Neuron (in vitro differentiated cells): ENCODE measurements around the gene HPGDS.

Experiments used
- H2AFZ ChIP-seq: one replicate; pipeline ENCODE4 v1.6.1; 2013; ENCODE audit warnings: low read depth, mild to moderate bottlenecking, inconsistent platforms, low read length, moderate library complexity
- H3K27me3 ChIP-seq: one replicate; pipeline ENCODE4 v1.6.1; 2013; ENCODE audit warnings: low read length; ENCODE audit not compliant: insufficient read depth
- H3K36me3 ChIP-seq: one replicate; pipeline ENCODE4 v1.6.1; 2013; ENCODE audit warnings: low read length; ENCODE audit not compliant: insufficient read depth
- H3K4me1 ChIP-seq: one replicate; pipeline ENCODE4 v1.6.1; 2013; ENCODE audit warnings: low read length; ENCODE audit not compliant: insufficient read depth
- H3K4me3 ChIP-seq: 2 replicates; pipeline ENCODE4 v1.5.1; 2013; ENCODE audit warnings: mild to moderate bottlenecking, low read length, moderate library complexity
- H3K9me3 ChIP-seq: one replicate; pipeline ENCODE4 v1.6.1; 2013; ENCODE audit warnings: low read length

Gene HPGDS

DNA sequence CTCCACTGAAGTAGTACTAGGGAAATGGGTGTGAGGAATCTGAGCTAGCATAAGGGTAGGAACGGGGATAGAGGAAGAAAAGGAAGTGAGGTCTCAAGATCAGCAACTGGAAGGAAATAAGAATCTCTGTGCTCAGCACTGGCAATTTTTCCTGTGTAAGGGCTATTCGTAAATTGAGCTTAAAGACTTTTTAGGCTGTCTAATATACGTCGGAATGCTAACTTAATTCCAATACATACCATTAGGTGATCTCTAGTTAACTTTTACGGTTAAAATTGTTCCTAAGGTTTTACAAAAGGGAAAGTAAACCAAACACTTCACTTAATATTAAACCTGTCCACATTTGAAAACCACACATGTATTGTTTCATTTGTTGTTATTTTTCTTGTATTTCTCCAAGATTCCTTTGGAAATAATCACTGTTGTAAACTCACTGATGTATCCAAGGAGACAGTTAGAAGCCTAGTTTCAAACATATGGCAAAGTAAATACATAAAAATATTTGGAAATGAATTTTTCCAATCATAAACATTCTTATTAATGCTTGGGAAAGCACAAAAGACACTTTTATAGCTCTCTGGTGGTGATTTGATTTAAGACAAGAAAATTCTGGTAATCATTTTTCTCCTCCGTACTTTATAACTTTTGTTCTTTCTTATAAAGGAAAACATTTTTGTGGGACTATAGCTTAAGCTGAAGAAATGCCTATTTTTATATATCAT, 28.1 kb upstream of the HPGDS start:
- H3K4me1 ChIP-seq = no peaks in the 10 kb centered on the region
- no peak overlapping the region for H2AFZ ChIP-seq
- no peaks in the 10 kb centered on the region for H3K9me3 ChIP-seq
- H3K4me3 ChIP-seq = no peak overlapping the region
- no peaks in the 10 kb centered on the region for H3K36me3 ChIP-seq
- peaks cover 5% of the 10 kb centered on the region for H3K27me3 ChIP-seq

DNA sequence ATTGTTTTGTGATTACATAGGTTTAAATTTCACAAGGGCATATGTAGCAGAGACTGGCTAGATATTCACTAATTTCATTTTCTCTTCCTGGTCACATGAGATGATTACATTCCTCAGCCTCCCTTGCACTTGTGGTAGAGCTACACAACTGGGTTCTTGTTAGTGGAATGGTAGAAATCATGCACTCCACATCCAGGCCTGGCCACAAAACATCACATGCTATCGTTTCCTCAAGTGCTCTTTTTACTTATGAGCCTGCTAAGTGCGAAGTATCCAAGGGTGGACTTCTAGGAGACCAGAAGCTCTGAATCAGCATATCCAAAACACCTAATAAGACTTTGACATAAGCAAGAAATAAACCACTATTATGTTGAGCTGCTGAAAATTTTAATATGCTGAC, 26.4 kb upstream of the HPGDS start:
- Histone ChIP-seq H3K9me3 (no peaks in the 10 kb centered on the region), H3K4me3 (no peak overlapping the region), H2AFZ (no peak overlapping the region), H3K4me1 (no peaks in the 10 kb centered on the region), H3K27me3 (peaks cover 5% of the 10 kb centered on the region), H3K36me3 (no peaks in the 10 kb centered on the region)

DNA sequence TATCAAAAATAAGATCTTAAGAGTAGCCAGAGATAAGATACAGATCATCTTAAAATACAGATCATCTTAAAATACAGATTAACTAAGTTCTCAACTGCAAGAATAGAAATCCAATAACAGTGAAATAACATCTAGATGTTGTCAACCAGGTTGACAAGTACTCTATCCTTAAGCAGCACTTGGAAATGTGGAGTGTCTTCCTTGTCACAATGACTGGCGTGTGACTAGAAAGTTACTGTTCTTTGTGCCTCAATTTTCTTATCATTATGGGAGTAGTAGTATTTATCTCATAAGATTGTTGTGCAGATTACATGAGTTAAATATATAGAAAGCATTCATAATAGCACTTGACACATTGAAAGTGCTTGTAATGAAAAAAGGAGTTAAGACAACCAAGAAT, 25.8 kb upstream of the HPGDS start:
- no peak overlapping the region for H2AFZ ChIP-seq

DNA sequence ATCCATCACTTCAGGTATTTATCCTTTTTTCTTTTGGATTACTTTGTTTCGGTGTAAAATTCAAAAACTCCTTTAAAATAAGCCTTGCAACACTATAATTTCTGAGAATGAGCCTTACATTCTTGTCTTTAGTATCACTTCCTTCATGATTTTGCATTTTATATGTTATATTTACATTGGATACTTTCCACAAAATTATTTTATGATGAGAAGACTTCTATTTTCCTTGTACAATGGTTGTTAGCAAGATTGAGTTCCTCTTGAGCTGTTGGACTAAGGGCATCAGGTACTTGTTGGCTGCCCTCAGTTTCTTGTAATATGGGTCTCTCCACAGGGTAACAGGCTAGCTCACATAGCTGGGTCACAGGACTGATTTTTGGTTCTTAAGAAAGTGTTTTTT, 22.7 kb upstream of the HPGDS start:
- H3K9me3 ChIP-seq = no peaks in the 10 kb centered on the region
- no peak overlapping the region for H2AFZ ChIP-seq
- H3K36me3 ChIP-seq = no peaks in the 10 kb centered on the region
- H3K4me1 ChIP-seq = no peaks in the 10 kb centered on the region
- no peak overlapping the region for H3K4me3 ChIP-seq
- peaks cover 5% of the 10 kb centered on the region for H3K27me3 ChIP-seq

More for the DNA sequence above, 25.8 kb upstream of the HPGDS start:
- no peaks in the 10 kb centered on the region for H3K36me3 ChIP-seq
- H3K4me3 ChIP-seq = no peak overlapping the region
- peaks cover 5% of the 10 kb centered on the region for H3K27me3 ChIP-seq
- H3K4me1 ChIP-seq = no peaks in the 10 kb centered on the region
- no peaks in the 10 kb centered on the region for H3K9me3 ChIP-seq

DNA sequence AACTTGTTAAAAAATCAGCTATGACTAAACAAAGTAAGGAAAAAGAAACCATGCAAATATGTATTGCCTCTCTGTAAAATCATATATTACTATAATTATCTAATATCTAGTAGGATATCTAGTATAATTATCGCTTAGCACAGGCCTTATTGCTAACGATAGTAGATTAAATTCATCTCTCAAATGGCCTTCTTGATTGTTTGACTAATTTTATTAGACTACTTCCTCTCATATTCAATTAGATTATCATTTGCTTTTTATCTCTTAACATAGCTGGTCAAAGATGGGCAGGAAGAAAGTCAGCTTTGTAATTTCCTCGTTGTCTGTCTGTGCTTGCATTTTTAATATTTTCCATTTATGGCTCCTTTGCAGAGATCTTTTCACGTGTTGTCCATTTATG, 21.9 kb upstream of the HPGDS start:
- H2AFZ ChIP-seq = no peak overlapping the region
- no peaks in the 10 kb centered on the region for H3K9me3 ChIP-seq
- no peaks in the 10 kb centered on the region for H3K4me1 ChIP-seq
- H3K36me3 ChIP-seq = no peaks in the 10 kb centered on the region
- H3K27me3 ChIP-seq = peaks cover 3% of the 10 kb centered on the region
- no peak overlapping the region for H3K4me3 ChIP-seq

DNA sequence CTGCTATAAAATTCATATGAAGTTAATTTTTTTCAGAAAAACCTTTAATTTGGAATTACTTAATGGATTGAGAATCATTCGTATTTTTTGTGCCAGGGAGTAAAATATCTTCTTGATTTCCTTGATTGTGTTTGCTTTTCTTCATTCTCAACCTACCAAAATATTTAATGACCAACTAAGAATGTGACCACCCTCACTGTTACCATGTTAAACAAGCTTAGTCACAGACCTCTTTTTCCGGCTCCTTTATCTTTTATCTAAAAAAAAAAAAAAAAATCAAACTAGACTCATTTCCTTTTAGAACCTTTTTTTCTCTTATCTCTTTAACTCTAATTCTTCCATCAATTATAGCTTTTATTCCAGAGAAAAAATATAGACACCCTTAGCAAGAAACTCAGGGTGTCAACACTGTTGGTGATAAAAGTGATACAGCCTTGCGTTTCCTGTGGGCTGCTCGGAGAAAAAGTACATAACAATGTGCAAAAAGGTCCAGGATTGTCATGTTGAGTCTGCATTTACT, 20.6 kb upstream of the HPGDS start:
- Histone ChIP-seq H3K27me3 (no peaks in the 10 kb centered on the region), H2AFZ (no peak overlapping the region), H3K4me3 (no peak overlapping the region), H3K4me1 (no peaks in the 10 kb centered on the region), H3K36me3 (no peaks in the 10 kb centered on the region), H3K9me3 (no peaks in the 10 kb centered on the region)

DNA sequence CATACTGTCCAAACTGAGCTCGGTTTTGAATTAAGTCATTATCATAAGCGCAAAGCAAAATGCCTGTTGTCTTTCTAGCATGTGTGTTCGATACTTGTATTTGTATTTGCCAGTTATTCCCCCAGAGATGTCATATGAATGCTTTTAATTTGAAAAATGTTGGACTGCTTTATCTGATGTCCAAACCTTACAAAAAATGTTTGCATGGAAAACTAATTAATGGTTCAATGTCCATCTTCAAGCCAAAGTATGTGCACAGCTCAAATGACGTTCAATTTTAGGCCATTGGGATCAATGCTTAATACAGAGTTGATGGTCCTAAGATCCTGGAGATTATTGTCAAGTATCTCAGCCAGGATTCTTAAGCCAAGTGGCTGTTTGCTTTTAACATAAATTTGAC, 17.2 kb upstream of the HPGDS start:
- Histone ChIP-seq H3K27me3 (no peaks in the 10 kb centered on the region), H3K4me1 (no peaks in the 10 kb centered on the region), H2AFZ (no peak overlapping the region), H3K4me3 (no peak overlapping the region), H3K36me3 (no peaks in the 10 kb centered on the region), H3K9me3 (no peaks in the 10 kb centered on the region)

DNA sequence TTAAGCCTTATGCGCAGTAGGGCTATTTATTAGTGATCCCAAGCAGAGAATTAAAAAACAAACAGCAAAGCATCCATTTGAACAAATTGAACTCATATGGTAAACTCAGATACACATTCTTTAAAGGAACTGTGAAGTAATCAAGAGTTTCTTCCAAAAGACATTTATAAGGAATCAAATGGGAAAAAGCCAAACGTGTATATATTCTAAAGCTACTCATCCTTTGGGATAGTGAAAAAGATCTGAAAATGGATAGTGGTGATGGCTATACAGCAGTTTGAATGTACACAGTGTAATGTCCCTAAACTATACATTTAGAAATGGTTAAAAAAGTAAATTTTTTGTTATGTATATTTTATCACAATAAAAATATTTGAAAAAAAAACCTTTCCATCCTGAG, 16.6 kb upstream of the HPGDS start:
- no peaks in the 10 kb centered on the region for H3K27me3 ChIP-seq
- H3K4me1 ChIP-seq = no peaks in the 10 kb centered on the region
- no peaks in the 10 kb centered on the region for H3K36me3 ChIP-seq
- H2AFZ ChIP-seq = no peak overlapping the region
- H3K4me3 ChIP-seq = no peak overlapping the region
- H3K9me3 ChIP-seq = no peaks in the 10 kb centered on the region

DNA sequence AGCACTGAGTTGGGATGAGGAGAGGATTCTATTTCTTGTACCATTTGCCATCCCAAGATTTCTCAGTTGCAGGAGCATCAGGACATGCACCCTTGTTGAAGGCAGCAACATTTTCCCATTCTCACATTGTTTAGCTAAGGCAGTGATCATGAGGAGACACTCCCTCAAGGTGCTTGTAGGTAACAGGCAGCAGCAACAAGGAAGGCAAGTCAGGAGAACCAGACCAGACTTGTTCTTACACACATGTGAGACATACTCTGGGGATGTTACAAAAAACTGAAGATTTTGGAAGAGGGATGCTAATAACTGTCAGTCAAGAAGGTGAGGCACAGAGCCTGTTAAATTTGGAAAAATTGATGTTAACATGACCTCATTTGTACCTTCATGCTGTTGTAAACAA, 15.5 kb upstream of the HPGDS start:
- Histone ChIP-seq H3K4me3 (no peak overlapping the region), H2AFZ (no peak overlapping the region), H3K36me3 (no peaks in the 10 kb centered on the region), H3K27me3 (no peaks in the 10 kb centered on the region), H3K4me1 (no peaks in the 10 kb centered on the region), H3K9me3 (no peaks in the 10 kb centered on the region)

DNA sequence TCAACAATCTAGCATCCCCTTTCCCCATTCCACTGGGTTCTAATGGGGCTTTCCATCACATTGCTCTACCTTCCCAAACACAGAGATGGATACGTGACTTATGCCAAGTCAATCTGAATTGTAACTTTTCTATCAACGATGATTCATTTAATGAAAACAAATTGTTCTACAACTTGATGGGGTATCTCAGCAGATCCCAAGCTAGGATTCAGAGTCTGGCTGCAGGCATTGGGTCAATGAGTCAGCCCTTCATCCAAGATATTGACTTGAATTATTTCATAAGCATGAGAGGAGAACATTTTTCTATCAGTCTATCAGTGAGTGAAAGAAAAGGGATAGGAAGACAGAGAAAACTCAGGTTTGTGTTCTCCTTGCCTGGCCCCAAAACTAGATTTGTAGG, 15.0 kb upstream of the HPGDS start:
- no peaks in the 10 kb centered on the region for H3K9me3 ChIP-seq
- no peaks in the 10 kb centered on the region for H3K4me1 ChIP-seq
- no peaks in the 10 kb centered on the region for H3K27me3 ChIP-seq
- H3K36me3 ChIP-seq = no peaks in the 10 kb centered on the region
- H2AFZ ChIP-seq = no peak overlapping the region
- H3K4me3 ChIP-seq = no peak overlapping the region

DNA sequence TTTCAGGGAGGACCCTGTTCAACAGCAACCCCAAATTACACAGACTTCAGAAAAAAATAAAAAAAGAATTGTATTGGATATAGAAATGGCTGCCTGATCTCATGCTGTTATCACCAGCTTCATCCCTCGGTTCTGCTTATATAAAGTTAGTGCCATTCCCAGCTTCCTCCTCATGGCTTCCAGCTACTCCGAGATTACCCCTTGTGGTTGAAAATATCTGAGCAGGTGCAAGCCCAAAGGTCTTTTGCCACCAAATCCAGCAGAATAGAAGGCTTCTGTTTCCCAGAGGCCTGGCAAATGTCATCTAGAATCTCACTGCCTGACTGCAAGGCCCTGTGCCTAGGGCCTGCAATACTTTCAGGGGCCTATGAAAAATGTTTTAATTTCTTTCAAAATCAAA, 13.8 kb upstream of the HPGDS start:
- Histone ChIP-seq H3K4me1 (no peaks in the 10 kb centered on the region), H3K4me3 (no peak overlapping the region), H3K36me3 (no peaks in the 10 kb centered on the region), H3K9me3 (no peaks in the 10 kb centered on the region), H3K27me3 (no peaks in the 10 kb centered on the region), H2AFZ (no peak overlapping the region)

DNA sequence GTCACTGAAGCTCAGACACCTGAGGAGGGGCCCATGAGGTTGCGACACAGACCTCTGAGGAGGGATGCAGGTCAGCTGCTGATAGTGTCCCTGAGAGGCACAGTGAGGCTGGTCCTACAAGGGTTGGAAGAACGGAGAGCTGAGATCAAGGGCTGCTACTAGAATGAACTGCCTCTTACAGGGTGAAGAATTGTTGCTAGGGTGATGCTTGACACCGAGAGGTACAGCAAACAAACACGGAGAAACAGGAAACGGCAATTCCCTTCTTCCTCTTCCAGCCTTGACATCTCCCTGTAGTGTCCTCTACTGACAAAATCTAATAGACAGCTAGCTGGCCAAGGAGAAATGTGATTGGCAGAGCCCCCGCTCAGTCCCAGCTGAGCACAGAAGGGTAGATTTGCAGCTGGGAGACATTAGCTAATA, 11.8 kb upstream of the HPGDS start:
- H2AFZ ChIP-seq = no peak overlapping the region
- no peaks in the 10 kb centered on the region for H3K9me3 ChIP-seq
- no peaks in the 10 kb centered on the region for H3K4me1 ChIP-seq
- H3K36me3 ChIP-seq = no peaks in the 10 kb centered on the region
- H3K27me3 ChIP-seq = no peaks in the 10 kb centered on the region
- no peak overlapping the region for H3K4me3 ChIP-seq

DNA sequence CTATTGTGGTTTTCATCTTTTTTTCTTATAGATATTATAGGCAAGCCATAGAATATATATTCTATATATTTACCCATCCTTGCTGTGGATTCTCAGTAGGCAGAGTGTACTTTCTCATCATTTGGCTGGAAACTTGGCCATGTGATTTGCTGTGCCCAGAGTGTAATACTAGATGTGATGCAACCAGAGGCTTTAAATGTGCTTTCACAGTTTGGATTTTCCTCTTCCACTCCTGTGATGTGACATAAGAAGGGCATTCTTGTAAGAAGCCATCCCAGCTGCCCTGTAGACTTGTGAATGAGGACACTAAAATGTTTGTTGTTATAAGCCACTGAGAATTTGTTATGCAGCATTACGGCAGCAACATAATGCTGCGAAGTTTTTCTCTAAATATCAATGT, 10.4 kb upstream of the HPGDS start:
- Histone ChIP-seq H2AFZ (no peak overlapping the region), H3K4me1 (no peaks in the 10 kb centered on the region), H3K36me3 (no peaks in the 10 kb centered on the region), H3K4me3 (no peak overlapping the region), H3K9me3 (no peaks in the 10 kb centered on the region), H3K27me3 (no peaks in the 10 kb centered on the region)

DNA sequence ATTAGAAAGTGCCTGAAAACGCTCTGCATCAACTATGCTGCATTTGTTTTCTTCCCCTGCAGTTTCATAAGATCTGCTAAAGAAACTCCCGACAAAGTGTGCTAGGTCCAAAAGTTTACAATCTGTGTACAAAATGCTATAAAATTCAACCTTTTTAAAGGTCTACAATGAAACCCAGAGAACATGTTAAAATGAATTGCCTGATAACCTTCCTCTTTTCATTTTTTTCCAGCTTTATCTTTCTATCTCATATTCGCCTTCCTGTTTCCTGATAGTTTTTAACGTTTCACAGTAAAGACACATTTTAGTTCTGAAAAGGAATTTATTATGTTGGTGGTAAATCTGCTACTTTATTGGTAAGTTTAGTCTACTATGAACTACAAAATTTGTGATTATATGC, 9.5 kb upstream of the HPGDS start:
- H2AFZ ChIP-seq = no peak overlapping the region
- no peak overlapping the region for H3K4me3 ChIP-seq
- no peaks in the 10 kb centered on the region for H3K27me3 ChIP-seq
- no peaks in the 10 kb centered on the region for H3K9me3 ChIP-seq
- H3K4me1 ChIP-seq = no peaks in the 10 kb centered on the region
- no peaks in the 10 kb centered on the region for H3K36me3 ChIP-seq
